B cell (primary cell): Measurements from ENCODE around the gene MARK2.

Experiments used
- EZH2 ChIP-seq: IDR thresholded peaks from 2 replicates; pipeline ENCODE4 v1.6.1; 2012; ENCODE audit warnings: borderline replicate concordance, low read depth, mild to moderate bottlenecking, moderate library complexity, low read length; ENCODE audit not compliant: insufficient read depth, poor library complexity, severe bottlenecking
- TF ChIP-seq, protein P1 (sequence below): fragments of 200-600 bp; IDR thresholded peaks from one replicate; pipeline ENCODE4 v1.8.0; 2022; ENCODE audit warnings: antibody characterized with exemption, mild to moderate bottlenecking

DNA sequence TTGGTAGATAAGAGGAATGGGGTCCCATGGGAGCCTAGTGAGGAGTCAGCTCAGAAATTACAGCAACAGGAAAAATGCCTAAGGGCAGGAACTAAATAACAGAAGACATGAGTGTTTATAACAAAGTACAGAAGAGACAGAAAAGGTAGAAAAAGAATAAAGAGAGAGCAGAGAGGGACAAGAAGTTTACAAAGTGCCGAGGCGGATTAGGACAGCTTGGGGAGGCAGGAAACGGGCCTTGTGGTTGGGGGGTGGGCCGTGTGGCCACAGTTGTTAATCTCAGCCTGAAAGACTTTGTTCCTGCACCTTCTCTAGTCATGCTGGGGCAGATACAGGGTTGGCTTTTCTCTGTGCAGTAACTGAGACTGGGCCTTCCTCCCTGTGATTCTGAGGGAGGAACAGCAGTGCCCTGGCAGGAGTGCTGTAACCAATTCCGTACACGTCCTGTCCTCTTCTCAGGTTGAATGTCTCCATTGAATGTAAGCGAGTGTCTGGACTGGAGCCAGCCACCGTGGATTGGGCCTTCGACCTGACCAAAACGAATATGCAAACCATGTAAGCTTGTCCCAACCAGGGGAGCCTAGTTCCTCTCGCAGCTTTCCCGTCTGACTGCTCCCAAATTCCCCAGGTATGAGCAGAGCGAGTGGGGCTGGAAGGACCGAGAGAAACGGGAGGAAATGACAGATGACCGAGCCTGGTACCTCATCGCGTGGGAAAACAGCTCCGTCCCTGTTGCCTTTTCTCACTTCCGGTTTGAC is 113.0 kb downstream of the MARK2 start:
- TF ChIP-seq, protein P1, sequence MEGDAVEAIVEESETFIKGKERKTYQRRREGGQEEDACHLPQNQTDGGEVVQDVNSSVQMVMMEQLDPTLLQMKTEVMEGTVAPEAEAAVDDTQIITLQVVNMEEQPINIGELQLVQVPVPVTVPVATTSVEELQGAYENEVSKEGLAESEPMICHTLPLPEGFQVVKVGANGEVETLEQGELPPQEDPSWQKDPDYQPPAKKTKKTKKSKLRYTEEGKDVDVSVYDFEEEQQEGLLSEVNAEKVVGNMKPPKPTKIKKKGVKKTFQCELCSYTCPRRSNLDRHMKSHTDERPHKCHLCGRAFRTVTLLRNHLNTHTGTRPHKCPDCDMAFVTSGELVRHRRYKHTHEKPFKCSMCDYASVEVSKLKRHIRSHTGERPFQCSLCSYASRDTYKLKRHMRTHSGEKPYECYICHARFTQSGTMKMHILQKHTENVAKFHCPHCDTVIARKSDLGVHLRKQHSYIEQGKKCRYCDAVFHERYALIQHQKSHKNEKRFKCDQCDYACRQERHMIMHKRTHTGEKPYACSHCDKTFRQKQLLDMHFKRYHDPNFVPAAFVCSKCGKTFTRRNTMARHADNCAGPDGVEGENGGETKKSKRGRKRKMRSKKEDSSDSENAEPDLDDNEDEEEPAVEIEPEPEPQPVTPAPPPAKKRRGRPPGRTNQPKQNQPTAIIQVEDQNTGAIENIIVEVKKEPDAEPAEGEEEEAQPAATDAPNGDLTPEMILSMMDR: no peak
- TF ChIP-seq EZH2: no peak
